GM18951 (cell line): ENCODE data around the gene MSI2.

ENCODE experiments used
- POLR2A ChIP-seq: IDR thresholded peaks from 4 replicates; pipeline ENCODE4 v1.6.1; 2011; ENCODE audit warnings: mild to moderate bottlenecking; ENCODE audit not compliant: insufficient read length, insufficient read depth; ENCODE audit errors: extremely low read depth
- in situ Hi-C: fragments of 300-500 bp; cut with MboI; formaldehyde crosslinking; loops from one replicate; pipeline ENCODE4 v1.12.0; 2022; ENCODE audit warnings: low sequenced_read_pairs, mixed read lengths, inconsistent platforms; ENCODE audit not compliant: unreplicated experiment

Gene MSI2

GRCh38 chr17:57551321-57552079 is 295.2 kb downstream of the MSI2 start:
- TF ChIP-seq POLR2A = peak; percentile 26
- in situ Hi-C loops = no loop called here

DNA sequence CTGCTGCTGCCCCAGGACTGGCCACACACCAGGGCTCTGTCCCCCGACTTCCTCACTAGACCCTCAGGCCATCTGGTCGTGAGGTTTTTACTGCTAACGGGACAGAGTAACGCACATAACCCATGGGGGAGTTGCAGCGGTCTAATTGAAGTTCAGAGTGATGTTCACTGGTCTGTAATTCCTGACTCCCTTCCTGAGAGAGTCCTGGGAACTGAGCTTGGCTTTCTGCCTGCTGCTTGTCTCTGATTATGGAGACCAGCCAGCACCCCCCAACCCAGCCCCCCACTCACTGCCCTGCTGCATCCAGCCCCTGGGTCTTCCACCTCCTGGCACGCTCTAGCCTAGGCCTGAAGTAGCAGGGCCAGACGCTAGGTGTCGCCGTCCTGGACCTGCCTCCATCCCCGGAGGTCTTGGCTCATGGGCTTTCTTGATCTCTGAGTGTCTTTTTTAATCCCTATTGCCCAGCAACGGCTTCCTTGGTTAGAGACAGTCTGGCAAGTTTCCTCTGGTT is 295.8 kb downstream of the MSI2 start:
- peak; percentile 13 for TF ChIP-seq POLR2A
- in situ Hi-C loops = no loop called here

- in situ Hi-C loops = no loop called here
- TF ChIP-seq POLR2A = no peak
These were observed 297.2 kb downstream of the MSI2 start for GRCh38 chr17:57553526-57553925.

DNA sequence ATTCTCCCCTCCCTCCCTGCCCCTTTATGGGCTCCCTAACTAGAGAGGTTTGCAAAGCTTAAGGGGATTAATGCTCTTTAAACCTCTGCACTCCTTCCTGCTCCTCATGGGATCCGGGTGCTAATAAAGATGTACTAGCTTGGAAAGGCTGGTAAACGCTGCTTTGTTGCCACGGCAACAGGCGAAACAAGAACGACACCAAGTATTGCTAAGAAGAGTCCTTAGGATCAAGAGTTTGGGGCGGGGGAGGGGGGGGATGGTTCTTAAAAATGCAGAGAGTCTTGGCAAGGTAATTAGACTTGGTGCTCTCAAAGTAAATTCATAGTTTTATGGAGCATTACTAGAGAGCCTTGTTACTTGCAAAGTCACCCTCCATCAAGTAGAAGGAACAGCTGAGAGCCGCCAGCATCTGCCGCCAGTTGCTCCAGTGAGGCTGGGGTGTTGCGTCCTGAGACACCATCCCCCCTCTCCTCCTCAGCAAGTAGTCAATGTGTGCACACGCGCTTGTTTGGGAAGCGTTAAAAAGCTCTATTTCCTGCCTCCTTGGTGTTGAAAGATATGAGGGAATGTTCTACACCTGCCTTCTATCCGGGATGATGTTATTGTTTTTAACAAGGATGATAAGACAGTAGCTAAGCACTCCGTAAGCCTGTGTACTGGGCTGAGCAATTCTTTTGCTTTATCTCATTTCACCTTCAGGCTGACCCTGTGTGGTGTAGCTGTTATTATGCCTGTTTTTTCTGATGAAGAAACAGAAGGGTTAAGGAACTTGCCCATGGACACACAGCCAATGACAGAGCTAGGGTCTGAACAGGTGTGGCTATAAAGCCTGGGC is 297.9 kb downstream of the MSI2 start:
- in situ Hi-C loops = no loop called here
- TF ChIP-seq POLR2A = no peak

GRCh38 chr17:57554826-57555635 is 298.7 kb downstream of the MSI2 start:
- in situ Hi-C loops = no loop called here
- TF ChIP-seq POLR2A = no peak

- TF ChIP-seq POLR2A = no peak
- in situ Hi-C loops = no loop called here
These were observed 299.4 kb downstream of the MSI2 start for GRCh38 chr17:57555636-57556175.

DNA sequence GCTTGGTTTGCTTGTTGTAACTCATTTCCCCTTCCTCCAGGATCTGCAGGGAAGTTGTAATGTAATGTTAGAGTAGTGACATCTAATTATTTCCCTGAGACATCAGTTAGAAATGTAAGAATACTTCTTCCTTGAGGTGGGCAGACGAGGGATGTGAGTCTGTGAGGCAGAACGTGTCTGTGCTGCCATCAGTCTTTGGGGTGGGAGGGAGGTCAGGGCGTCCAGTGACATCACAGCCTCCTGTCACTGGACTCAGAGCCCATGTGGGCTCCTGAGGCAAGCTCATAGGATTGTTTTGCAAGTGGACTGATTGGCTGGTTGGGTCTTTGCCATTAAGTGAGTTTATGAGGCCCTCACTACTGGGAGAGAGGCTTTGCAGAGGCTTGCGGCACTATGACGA is 300.0 kb downstream of the MSI2 start:
- in situ Hi-C loops = no loop called here
- TF ChIP-seq POLR2A = no peak

DNA sequence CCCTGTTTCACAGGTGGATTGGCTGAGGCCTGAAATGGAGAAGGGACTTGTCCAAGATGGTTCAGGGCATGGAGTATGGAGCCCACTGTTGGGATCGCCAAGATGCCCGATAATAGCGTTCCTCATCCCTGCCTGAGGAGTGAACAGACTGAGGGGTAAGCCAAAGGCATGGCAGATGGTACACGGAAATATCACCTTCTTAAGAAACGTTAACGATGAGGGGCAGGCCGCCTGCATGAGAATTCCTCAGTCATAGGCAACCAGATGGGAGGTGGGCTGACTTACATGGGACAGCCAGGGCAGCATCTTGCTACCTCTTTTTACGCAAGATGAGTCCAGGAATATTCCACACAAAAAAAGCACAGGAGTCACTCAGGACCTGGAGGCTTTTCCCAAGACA is 300.7 kb downstream of the MSI2 start:
- in situ Hi-C loops = no loop called here
- no peak for TF ChIP-seq POLR2A

GRCh38 chr17:57557416-57557815 is 301.1 kb downstream of the MSI2 start:
- no peak for TF ChIP-seq POLR2A
- in situ Hi-C loops = no loop called here

GRCh38 chr17:57557834-57558681 is 301.7 kb downstream of the MSI2 start:
- in situ Hi-C loops = no loop called here
- no peak for TF ChIP-seq POLR2A

GRCh38 chr17:57559226-57559625 is 302.9 kb downstream of the MSI2 start:
- no peak for TF ChIP-seq POLR2A
- in situ Hi-C loops = no loop called here

DNA sequence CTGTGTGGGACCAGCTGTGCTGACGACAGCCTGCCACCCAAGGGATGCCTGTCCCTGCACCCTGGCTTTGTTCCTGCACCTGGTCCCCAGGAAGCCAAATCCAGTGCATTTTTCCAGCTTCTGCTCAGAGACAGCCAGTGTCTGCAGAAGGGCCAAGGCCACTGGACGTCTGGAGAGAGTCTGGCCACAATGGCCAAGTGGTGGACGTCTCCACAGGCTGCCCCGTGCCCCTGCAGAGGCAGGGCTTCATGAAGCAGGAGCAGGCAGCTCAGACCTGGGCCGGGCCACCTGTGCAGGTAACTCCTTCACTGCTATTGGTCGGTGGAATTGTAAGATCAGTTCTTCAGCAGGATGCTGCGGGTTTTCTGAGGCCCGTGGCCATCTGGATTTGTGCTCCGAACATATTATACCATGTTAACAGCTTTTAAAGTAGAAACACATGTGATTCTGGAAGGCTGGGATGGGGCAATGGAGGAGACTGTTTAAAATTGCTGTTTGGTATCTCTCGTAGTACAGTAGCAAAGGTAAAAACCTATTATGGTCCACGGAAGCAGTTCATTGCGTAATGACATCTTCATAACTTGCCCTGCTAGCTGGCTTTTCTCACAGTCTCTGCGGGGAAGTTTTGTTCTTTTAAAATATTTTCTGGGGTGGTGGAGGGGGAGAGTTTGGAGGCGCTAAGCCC is 303.5 kb downstream of the MSI2 start:
- no peak for TF ChIP-seq POLR2A
- in situ Hi-C loops = no loop called here

DNA sequence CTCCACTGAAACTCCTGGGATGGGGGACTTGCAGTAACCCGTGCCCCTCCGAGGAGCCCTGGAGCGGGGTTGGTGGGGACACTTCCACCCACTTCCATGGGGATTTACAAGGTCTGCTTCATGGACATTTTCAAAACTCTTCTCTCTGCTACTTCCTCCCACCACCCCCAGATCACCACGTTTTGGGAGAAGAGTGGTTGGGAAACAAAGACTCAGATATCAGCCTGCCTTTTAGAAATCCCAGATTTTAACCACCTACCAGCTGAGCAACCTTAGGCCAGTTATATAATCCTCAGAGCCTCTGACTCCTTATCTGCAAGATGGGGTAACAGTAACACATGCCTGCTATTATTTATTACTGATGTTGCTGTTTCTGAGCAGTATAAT is 304.0 kb downstream of the MSI2 start:
- no peak for TF ChIP-seq POLR2A
- in situ Hi-C loops = no loop called here
